Head of caudate nucleus (tissue), 42 donors: ENCODE results near the gene ITPRIPL2.

ENCODE experiments used
- DNase-seq, 42 donors: peaks; one replicate each; pipeline versions ENCODE4 v3.0.0 to v3.0.0-alpha.2; 2020 to 2021; ENCODE audit warnings: mixed read lengths in 7 of 42
- intact Hi-C: fragments of 100-400 bp; cut with DNase I; formaldehyde crosslinking; loops from one replicate; pipeline ENCODE4 v1.15.0; 2022

Gene ITPRIPL2

DNA sequence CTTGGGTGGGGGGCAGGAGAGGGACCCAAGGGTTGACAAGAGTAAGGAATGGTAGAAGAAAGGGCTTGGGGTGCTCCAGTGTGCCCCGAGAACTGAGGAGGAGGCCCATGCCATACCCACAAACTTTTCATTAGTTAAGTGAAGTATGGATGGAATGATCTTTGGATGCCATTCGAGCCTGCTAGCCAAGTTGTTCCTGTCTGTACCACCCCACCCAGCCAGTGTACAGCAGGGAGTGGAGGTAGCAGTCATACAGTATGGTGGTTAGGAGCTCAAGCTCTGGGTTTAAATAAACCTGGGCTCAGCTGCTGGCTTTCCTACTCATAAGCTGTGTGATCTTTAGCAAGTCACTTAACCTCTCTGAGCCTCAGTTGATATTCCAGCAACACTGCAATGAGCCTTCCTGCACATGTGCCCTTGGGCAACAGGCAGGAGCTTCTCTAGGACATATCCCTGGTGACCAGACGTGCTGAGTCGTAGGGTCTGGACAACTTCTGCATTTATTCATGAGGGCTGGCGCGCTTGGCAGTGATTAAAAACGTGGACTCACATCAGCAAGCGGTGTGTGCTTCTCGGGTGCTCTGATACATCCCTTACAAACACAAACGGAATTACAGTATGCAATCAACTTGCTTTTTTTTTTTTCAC lies 22.9 kb downstream of the ITPRIPL2 start:
- peak in 10 of 42 donors; percentile 15 to 46 (median 22) for DNase-seq
- intact Hi-C loops: no loop called here

DNA sequence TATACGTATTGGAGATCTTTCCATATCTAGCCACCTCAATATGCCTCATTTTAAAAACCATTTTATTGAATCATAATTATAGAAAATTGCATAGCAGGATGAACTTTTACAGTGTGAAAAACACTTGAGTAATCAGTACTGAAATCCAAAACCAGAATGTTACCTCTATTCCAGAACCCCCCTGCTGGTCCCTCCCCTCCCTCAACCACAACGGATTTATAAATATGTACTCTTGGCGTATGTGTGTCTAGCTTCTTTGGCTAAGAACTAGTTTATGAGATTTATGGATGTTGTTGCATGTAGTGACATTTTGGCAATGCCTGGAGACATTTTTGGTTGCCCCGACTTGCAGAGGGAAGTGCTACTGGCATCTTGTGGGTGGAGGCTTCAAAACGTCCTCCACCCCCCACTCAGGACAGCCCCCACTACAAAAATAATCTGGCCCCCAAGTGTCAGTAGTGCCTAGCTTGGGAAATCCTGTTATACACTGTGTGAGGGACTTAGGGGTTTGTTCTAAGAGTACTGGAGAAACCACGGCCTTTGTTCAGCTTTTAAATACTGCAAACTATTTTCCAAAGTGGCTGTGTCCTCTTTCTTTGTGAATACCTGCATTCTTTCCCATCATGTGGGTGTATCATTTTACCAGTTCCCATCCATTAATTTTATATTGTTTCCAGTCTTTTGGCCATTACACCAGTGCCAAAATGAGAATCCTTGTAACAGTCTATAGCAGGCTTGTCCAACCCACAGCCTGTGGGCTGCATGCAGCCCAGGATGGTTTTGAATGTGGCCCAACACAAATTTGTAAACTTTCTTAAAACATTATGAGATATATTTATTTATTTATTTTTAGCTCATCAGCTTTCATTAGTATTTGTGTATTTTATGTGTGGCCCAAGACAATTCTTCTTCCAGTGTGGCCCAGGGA lies 23.7 kb downstream of the ITPRIPL2 start:
- no peak for DNase-seq
- intact Hi-C loops: no loop called here

GRCh38 chr16:19138601-19139000 lies 24.8 kb downstream of the ITPRIPL2 start:
- intact Hi-C loops: no loop called here
- DNase-seq: peak in 6 of 42 donors; percentile 12 to 50 (median 27)

GRCh38 chr16:19139436-19140091 lies 25.8 kb downstream of the ITPRIPL2 start:
- no peak for DNase-seq
- intact Hi-C loops: no loop called here

DNA sequence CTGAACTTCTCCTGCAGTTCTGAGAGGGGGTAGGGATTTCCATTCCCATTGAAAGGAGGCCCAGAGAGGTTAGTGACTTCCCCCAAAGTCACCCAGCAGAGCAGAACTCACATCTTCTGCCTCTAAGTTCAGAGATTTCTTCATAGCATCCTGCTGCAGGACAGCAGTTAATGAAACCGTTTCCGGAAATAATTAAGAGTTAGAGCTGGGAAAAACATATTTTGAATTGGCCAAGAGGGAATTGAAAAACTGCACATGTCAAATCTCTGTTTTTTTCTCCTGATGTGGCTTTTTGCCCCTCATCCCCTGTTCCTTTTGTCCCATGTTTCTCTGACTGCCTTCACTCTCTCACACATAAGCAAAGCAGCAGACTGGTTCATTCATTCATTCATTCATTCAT lies 26.6 kb downstream of the ITPRIPL2 start:
- no peak for DNase-seq
- intact Hi-C loops: no loop called here

GRCh38 chr16:19142939-19143598 lies 29.3 kb downstream of the ITPRIPL2 start:
- intact Hi-C loops: no loop called here

DNA sequence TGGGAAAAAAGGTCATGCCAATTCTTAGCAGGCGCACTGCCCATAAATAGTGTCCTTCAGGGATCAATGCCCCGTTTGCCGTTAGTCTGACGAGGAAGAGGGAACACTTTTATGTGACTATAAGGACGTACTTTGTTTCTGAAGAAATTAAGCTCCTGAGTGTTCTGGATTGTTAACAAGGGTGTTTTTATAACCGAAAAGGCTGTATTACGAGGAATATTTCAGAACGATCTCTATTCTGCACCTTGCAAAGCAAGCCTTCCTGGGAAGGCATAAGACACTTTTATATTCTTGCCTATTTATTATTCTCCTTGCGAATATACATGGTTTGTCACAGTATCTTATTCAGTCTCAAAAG lies 29.8 kb downstream of the ITPRIPL2 start:
- DNase-seq: no peak
- intact Hi-C loops: no loop called here

More at GRCh38 chr16:19142939-19143598, 29.3 kb downstream of the ITPRIPL2 start:
- DNase-seq: peak in 2 of 42 donors; percentile 2 to 18

DNA sequence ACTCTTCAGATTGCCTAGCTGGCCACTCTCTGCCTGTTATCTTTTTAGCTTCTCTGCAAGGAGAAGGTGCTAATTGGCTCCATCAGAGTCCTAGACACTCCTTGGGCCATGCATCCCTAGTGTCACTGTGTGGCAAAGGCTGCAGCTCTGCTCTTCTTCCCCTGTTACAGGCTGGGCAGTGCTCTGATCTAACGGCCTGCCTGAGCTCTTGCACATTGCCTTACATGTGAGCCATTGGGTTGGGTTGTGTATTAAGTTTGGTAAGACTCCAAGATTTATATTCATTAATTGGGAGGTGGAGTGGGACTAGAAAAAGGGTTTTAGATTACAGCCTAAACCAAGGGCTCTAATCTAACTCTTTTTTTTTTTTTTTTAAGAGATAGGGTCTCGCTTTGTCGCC lies 31.2 kb downstream of the ITPRIPL2 start:
- intact Hi-C loops: no loop called here
- no peak for DNase-seq

DNA sequence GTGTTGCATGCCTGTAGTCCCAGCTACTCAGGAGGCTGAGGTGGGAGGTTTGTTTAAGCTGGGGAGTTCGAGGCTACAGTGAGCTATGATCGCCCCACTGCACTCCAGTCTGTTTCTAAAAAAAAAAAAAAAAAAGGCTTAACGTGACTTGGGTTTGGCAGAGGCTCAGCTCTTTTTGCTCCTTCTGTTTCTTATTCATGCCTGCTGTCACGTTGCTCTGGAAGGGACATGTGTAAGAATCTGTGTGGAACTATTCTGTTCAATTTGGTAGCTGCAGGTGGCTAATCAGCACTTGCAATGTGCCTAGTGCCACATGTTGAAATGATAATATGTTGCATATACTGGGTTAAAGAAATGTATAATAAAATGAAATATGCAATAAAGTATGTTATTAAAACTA lies 33.4 kb downstream of the ITPRIPL2 start:
- intact Hi-C loops: no loop called here
- DNase-seq: no peak

DNA sequence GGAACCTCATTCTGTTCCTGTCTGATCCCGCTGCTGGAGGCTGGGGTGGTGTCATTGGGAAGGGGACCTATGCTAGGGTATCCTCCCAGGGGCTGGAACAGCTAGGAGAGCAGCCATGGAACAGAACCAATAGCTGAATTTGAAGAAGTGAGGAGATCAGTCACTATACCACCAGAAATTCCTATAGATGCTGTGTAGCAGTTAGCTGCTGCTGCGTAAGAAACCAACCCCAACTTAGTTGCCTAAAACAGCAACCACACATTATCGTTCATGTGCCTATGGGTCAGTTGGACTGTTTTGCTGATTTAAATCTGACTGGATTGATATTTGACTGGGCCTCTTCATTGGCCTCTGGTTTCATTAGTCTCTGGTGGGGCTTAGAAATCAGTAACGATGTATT lies 33.9 kb downstream of the ITPRIPL2 start:
- no peak for DNase-seq
- intact Hi-C loops: no loop called here

DNA sequence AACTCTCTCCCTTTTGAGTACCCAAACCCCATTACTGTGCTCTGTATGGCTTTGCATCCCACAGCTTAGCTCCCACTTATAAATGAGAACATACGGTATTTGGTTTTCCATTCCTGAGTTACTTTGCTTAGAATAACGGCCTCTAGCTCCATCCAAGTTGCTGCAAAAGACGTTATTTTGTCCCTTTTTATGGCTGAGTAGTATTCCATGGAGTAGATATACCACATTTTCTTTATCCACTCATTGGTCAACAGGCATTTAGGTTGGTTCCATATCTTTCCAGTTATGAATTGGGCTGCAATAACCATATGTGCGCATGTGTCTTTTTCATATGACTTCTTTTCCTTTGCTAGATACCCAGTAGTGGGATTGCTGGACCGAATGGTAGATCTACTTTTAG lies 34.4 kb downstream of the ITPRIPL2 start:
- DNase-seq: no peak
- intact Hi-C loops: no loop called here

DNA sequence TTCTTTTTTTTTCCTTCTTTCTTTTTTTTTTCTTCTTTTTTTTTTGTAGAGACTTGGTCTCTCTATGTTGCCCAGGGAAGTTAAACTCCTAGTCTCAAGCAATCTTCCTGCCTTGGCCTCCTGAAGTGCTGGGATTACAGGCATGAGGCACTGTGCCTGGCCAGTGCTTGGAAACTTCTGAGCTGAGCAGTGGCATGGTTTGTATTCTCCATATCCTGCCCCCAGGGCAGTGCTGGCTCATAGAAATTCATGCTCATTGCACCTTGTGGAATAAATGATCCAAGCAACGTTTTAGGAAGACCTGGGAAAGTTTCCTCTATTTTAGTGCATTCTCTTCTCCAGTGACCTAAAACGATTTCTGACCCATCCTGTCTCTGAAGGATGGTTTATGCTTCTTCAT lies 37.5 kb downstream of the ITPRIPL2 start:
- intact Hi-C loops: no loop called here
- DNase-seq: no peak

- intact Hi-C loops: no loop called here
- DNase-seq: no peak
These were observed 38.3 kb downstream of the ITPRIPL2 start for GRCh38 chr16:19152042-19152441.

DNA sequence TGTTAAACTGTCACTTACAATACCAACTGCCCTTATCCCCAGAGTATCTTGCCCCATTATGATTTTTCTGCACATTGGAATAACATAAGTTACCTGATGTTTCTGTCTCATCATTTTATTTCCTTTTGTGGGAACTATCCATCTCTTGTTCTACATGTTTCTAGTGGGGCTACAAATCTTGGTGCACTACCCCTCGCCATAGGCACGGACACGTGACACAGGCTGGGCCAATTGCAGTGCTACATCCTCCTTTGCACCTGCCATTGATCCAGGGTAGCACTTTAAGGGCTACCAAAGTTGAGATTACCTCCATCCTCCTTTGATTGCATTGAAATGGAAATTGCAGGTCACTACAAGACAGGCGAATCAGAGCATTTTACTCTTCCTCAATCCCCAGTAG lies 40.1 kb downstream of the ITPRIPL2 start:
- no peak for DNase-seq
- intact Hi-C loops: no loop called here

DNA sequence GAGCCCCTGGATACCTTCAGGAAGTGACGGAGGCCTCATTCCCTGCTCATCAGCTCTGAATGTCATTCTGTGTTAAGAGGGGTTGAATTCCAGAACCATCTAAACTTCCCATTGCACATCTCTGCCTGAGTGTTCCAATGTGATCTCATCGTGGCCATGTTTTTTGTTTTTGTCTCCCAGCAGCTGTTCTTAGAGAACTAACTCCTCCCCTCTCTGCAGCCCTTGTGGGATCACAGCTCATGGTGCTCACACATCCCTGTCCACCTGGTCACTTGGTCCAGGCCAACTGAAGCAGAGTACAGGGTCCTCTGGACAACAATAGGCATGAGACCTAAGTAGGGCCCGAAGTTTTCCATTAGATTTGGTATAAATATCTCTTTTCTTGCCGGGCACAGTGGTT lies 48.3 kb downstream of the ITPRIPL2 start:
- no peak for DNase-seq
- intact Hi-C loops: no loop called here

DNA sequence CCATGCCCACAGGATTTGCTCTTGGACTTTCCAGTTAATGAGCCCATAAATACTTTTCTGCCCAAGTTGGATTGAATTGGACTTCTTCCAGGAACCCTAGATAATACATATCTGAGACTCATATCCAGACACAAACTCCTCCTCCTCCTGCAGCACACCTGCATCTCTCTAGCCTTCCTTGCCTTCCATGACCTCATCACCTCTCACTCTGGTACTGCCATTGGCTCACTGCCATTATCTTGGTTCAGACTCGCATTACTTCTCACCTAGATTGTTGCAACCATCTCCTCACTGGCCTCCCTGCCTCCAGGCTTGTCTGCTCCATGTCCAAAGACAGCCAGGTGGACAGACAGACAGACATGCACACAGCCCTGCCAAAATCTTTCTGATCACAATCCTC lies 49.5 kb downstream of the ITPRIPL2 start:
- no peak for DNase-seq
- intact Hi-C loops: no loop called here

- intact Hi-C loops: no loop called here
- no peak for DNase-seq
These were observed 50.5 kb downstream of the ITPRIPL2 start for GRCh38 chr16:19164285-19164684.

- intact Hi-C loops: no loop called here
- DNase-seq: no peak
These were observed 51.3 kb downstream of the ITPRIPL2 start for GRCh38 chr16:19165101-19165500.

GRCh38 chr16:19166500-19166899 lies 52.7 kb downstream of the ITPRIPL2 start:
- intact Hi-C loops: no loop called here
- no peak for DNase-seq
